ENCODE results near the gene NPDC1.

The NPDC1 gene

GRCh38 chr9:137011907-137012675 lies 33.9 kb downstream of the NPDC1 start (continued):
- TF ChIP-seq PPARA (CRISPR knock-in tag; IDR thresholded peaks at IDR 0.05; ENCODE audit: borderline replicate concordance) (no peak), CREB5 (CRISPR knock-in tag; IDR thresholded peaks at IDR 0.05; ENCODE audit: low read depth) (no peak), TOX (CRISPR knock-in tag; IDR thresholded peaks at IDR 0.05; ENCODE audit: borderline replicate concordance) (no peak), ZFP3 (CRISPR knock-in tag; IDR thresholded peaks at IDR 0.05) (no peak), OSR1 (CRISPR knock-in tag; IDR thresholded peaks at IDR 0.05) (no peak), CSRNP3 (CRISPR knock-in tag; IDR thresholded peaks at IDR 0.05) (no peak), CSDC2 (CRISPR knock-in tag; IDR thresholded peaks at IDR 0.05) (no peak), ZC3H10 (CRISPR knock-in tag; IDR thresholded peaks at IDR 0.05) (no peak)

GRCh38 chr9:137011156-137011555 lies 34.8 kb downstream of the NPDC1 start:
- TF ChIP-seq BACH2 (CRISPR knock-in tag; IDR thresholded peaks at IDR 0.05; ENCODE audit: borderline replicate concordance) (no peak), SNAI2 (CRISPR knock-in tag; IDR thresholded peaks at IDR 0.05) (no peak), OSR1 (CRISPR knock-in tag; IDR thresholded peaks at IDR 0.05) (no peak), ZFP30 (CRISPR knock-in tag; IDR thresholded peaks at IDR 0.05) (no peak), ISL1 (CRISPR knock-in tag; IDR thresholded peaks at IDR 0.05) (no peak), PPARA (CRISPR knock-in tag; IDR thresholded peaks at IDR 0.05; ENCODE audit: borderline replicate concordance) (no peak), ZNF8 (CRISPR knock-in tag; IDR thresholded peaks at IDR 0.05) (no peak), TCF4 (CRISPR knock-in tag; IDR thresholded peaks at IDR 0.05; ENCODE audit: borderline replicate concordance) (no peak), ZNF565 (CRISPR knock-in tag; conservative IDR thresholded peaks at IDR 0.05; ENCODE audit: low read depth) (no peak)
- TF ChIP-seq, protein P1, sequence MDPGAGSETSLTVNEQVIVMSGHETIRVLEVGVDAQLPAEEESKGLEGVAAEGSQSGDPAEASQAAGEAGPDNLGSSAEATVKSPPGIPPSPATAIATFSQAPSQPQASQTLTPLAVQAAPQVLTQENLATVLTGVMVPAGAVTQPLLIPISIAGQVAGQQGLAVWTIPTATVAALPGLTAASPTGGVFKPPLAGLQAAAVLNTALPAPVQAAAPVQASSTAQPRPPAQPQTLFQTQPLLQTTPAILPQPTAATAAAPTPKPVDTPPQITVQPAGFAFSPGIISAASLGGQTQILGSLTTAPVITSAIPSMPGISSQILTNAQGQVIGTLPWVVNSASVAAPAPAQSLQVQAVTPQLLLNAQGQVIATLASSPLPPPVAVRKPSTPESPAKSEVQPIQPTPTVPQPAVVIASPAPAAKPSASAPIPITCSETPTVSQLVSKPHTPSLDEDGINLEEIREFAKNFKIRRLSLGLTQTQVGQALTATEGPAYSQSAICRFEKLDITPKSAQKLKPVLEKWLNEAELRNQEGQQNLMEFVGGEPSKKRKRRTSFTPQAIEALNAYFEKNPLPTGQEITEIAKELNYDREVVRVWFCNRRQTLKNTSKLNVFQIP (CRISPR knock-in tag; IDR thresholded peaks at IDR 0.05; ENCODE audit: borderline replicate concordance, low read depth) = no peak
- TF ChIP-seq, protein P2, sequence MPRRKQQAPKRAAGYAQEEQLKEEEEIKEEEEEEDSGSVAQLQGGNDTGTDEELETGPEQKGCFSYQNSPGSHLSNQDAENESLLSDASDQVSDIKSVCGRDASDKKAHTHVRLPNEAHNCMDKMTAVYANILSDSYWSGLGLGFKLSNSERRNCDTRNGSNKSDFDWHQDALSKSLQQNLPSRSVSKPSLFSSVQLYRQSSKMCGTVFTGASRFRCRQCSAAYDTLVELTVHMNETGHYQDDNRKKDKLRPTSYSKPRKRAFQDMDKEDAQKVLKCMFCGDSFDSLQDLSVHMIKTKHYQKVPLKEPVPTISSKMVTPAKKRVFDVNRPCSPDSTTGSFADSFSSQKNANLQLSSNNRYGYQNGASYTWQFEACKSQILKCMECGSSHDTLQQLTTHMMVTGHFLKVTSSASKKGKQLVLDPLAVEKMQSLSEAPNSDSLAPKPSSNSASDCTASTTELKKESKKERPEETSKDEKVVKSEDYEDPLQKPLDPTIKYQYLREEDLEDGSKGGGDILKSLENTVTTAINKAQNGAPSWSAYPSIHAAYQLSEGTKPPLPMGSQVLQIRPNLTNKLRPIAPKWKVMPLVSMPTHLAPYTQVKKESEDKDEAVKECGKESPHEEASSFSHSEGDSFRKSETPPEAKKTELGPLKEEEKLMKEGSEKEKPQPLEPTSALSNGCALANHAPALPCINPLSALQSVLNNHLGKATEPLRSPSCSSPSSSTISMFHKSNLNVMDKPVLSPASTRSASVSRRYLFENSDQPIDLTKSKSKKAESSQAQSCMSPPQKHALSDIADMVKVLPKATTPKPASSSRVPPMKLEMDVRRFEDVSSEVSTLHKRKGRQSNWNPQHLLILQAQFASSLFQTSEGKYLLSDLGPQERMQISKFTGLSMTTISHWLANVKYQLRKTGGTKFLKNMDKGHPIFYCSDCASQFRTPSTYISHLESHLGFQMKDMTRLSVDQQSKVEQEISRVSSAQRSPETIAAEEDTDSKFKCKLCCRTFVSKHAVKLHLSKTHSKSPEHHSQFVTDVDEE (CRISPR knock-in tag; IDR thresholded peaks at IDR 0.05) = no peak
- no peak for ATAC-seq

GRCh38 chr9:137009938-137010732 lies 35.8 kb downstream of the NPDC1 start:
- ATAC-seq = no peak
- TF ChIP-seq CREB5 (CRISPR knock-in tag; IDR thresholded peaks at IDR 0.05; ENCODE audit: low read depth) (no peak), ESRRG (CRISPR knock-in tag; IDR thresholded peaks at IDR 0.05) (no peak), TOX (CRISPR knock-in tag; IDR thresholded peaks at IDR 0.05; ENCODE audit: borderline replicate concordance) (no peak), ZNF8 (CRISPR knock-in tag; IDR thresholded peaks at IDR 0.05) (no peak), ARNTL (CRISPR knock-in tag; IDR thresholded peaks at IDR 0.05; ENCODE audit: borderline replicate concordance, low read depth) (no peak), ZNF70 (CRISPR knock-in tag; IDR thresholded peaks at IDR 0.05) (no peak), ZNF565 (CRISPR knock-in tag; conservative IDR thresholded peaks at IDR 0.05; ENCODE audit: low read depth) (no peak), BACH2 (CRISPR knock-in tag; IDR thresholded peaks at IDR 0.05; ENCODE audit: borderline replicate concordance) (no peak), PATZ1 (CRISPR knock-in tag; IDR thresholded peaks at IDR 0.05; ENCODE audit: borderline replicate concordance) (no peak), SNAI2 (CRISPR knock-in tag; IDR thresholded peaks at IDR 0.05) (no peak), ZFP3 (CRISPR knock-in tag; IDR thresholded peaks at IDR 0.05) (no peak)
- TF ChIP-seq, protein P2 (CRISPR knock-in tag; IDR thresholded peaks at IDR 0.05) = no peak

All from SK-N-SH treated with all-trans-retinoic acid at 6 μM for 48 hours (cell line).